Cortex of kidney (tissue), 1 donor: ENCODE measurements around the gene MTUS2.

ENCODE experiments used
- DNase-seq: peaks from one replicate; lab custom pipeline; 2025; lab: John Stamatoyannopoulos, UW

MTUS2 gene

GRCh38 chr13:28820099-28821051, at the start of gene MTUS2:
Gene MTUS2, plus strand, starts transcription at chr13:28820339.
- DNase-seq = no peak

- DNase-seq = no peak
These were observed 41.6 kb upstream of the MTUS2 start for GRCh38 chr13:28778308-28779215.

GRCh38 chr13:28792992-28793391, 27.1 kb upstream of the MTUS2 start:
- no peak for DNase-seq

- no peak for DNase-seq
These were observed 25.7 kb upstream of the MTUS2 start for GRCh38 chr13:28794396-28794795.

GRCh38 chr13:28796938-28797257, 23.2 kb upstream of the MTUS2 start:
- no peak for DNase-seq

- DNase-seq = no peak
These were observed 14.8 kb upstream of the MTUS2 start for GRCh38 chr13:28805193-28805819.

- no peak for DNase-seq
These were observed 2.9 kb upstream of the MTUS2 start for GRCh38 chr13:28817204-28817603.

GRCh38 chr13:28819046-28819730, 951 bp upstream of the MTUS2 start:
- no peak for DNase-seq

GRCh38 chr13:28819735-28820098, 422 bp upstream of the MTUS2 start:
- DNase-seq = no peak

GRCh38 chr13:28822151-28822550, 2.0 kb downstream of the MTUS2 start:
- DNase-seq = no peak

GRCh38 chr13:28822801-28823200, 2.7 kb downstream of the MTUS2 start:
- no peak for DNase-seq

- no peak for DNase-seq
These were observed 5.2 kb downstream of the MTUS2 start for GRCh38 chr13:28825379-28825778.

- no peak for DNase-seq
These were observed 6.2 kb downstream of the MTUS2 start for GRCh38 chr13:28826368-28826767.

GRCh38 chr13:28830580-28830979, 10.4 kb downstream of the MTUS2 start:
- DNase-seq = no peak

GRCh38 chr13:28831117-28831516, 11.0 kb downstream of the MTUS2 start:
- no peak for DNase-seq

- DNase-seq = no peak
These were observed 17.0 kb downstream of the MTUS2 start for GRCh38 chr13:28837111-28837510.

- DNase-seq = no peak
These were observed 23.5 kb downstream of the MTUS2 start for GRCh38 chr13:28843639-28844038.

- DNase-seq = no peak
These were observed 29.3 kb downstream of the MTUS2 start for GRCh38 chr13:28849441-28849840.

GRCh38 chr13:28850226-28850625, 30.1 kb downstream of the MTUS2 start:
- DNase-seq = no peak

- no peak for DNase-seq
These were observed 31.3 kb downstream of the MTUS2 start for GRCh38 chr13:28851422-28851821.

- no peak for DNase-seq
These were observed 34.5 kb downstream of the MTUS2 start for GRCh38 chr13:28854657-28855056.

GRCh38 chr13:28856287-28856686, 36.1 kb downstream of the MTUS2 start:
- no peak for DNase-seq
